Activated CD4-positive, alpha-beta T cell treated with anti-CD3 and anti-CD28 coated beads, Interleukin-2, amount 50 U/mL, for 16 hours (primary cell): ENCODE results near the gene C22orf42.
A peak's percentile ranks its signal among the peaks of the same experiment; 100 is the strongest.
"Not testable (repeated sequence)": the region's sequence is repeated elsewhere in the genome, so short reads cannot be mapped to it uniquely, and the experiment has no call there.

Experiments
- DNase-seq: peaks from one replicate; pipeline ENCODE4 v3.0.0-alpha.2; 2020

Gene C22orf42, protein sequence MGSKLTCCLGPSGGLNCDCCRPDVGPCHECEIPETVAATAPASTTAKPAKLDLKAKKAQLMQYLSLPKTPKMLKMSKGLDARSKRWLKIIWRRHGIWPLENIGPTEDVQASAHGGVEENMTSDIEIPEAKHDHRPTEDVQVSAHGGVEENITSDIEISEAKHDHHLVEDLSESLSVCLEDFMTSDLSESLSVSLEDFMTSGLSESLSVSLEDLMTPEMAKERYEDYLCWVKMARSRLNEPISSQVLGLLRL

GRCh38 chr22:32158712-32159533 is at the start of gene C22orf42:
Gene C22orf42 (minus strand): TSS chr22:32159303. CDS start chr22:32159215, 88 bp downstream.
- DNase-seq: no peak

GRCh38 chr22:32208681-32209080 is 49.6 kb upstream of the C22orf42 start:
- DNase-seq: no peak

DNA sequence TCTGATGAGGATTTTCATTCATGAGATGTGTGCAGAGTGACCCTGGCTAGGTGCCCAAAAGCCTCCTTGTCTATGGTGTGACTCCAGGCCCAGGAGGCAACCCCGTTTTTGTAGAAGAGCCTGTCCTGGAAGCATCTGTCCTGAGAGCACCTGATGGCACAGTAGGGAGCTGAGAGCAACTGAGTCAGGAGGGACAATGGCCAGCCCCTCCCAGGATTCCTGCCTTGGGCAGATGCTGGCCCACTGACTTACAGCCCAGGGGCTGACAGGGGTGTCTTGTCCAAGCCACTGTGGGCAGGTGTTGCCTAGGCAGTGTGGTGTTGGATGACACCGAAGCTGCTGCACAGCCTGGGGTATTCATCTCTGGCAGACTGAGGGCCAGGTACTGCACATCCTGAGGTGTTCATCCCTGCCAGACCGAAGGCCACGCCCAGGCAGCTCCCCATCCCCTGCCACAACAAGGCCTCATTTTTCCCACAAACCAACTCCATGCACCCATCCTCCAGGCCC is 48.9 kb upstream of the C22orf42 start:
- DNase-seq: no peak

- peak; percentile 51 for DNase-seq
Observed at GRCh38 chr22:32206774-32207758, 48.0 kb upstream of the C22orf42 start.

GRCh38 chr22:32205974-32206773 is 47.1 kb upstream of the C22orf42 start:
- DNase-seq: no peak

DNA sequence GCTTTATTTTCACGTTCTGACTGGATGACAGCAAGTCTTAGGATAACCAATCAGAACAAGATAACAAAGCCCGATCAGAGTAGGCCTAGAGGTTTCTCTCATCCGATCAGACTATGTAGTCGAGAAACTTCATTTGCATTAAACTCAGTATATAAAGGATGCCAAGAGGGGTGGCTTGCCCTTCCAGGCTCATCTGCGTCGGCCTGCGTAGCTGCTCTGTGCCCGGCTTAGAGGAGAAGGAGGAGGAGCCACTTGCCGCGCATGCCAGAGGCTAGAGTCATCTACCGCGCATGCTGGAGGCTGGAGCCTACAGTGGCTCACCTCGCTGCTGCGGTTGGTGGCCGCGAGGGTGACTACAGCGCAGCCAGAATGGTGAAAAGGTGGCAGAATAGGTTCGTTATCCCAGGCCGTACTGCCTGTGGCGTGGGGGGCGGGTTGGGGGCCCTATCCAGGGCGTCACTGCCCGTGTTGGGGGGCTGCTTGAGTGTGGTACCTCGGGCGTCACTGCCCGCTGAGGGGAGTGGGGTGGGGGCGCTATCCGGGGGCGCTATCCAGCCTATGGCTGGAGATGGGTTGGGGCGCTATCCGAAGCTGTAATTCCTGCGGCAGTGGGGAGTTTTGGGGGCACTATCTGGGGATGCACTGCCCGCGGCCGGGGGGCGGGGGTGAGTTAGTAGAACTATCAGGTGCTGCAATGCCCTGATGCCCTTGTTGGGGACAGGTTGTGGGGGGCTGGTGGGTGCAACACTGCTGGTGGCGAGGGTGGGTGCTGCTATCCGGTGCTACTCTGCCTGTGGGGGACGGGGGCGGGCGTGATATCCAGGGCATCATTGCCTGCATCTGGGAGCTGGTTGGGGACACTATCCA is 46.0 kb upstream of the C22orf42 start, which contains the start of gene RFPL2:
RFPL2 (minus strand) TSS at position 218 of the 867 bp plus-strand sequence. CDS start 2,622 bp downstream, outside the sequence.
- DNase-seq: peak; percentile 31

DNA sequence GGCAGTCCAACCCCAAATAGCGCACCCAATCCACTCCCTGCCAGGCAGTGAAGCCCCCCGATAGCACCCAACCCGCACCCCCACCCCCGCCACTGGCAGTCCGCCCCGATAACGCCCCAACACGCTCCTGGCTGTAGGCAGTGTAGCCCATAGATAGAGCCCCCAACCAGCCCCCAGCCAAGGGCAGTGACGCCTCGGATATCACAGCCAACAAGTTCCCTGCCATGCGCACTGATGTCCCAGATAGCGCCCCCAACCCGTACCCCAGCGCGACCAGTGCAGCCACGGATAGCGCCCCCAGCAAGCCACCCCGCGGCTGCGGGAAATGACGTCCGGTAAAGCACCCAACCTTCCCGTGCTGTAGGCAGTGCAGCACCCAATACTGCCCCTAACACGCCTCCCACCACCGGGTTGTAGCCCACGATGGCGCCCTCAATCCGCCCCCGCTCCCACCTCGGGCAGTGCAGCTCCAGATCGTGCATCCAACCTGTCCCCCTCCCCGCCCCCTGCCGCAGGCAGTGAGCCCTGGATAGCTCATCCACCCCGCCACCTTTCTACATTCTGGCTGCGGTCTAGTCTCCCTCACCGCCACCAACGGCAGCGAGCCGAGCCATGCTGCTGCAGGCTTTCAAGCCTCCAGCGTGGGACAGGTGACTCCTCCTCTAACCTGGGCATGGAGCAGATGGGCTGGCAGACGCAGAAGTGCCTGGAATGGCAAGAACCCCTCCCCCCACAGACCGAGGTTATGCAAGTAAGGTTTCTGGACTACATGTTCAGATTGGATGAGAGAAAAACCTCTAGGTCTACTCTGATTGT is 45.1 kb upstream of the C22orf42 start:
- no peak for DNase-seq

DNA sequence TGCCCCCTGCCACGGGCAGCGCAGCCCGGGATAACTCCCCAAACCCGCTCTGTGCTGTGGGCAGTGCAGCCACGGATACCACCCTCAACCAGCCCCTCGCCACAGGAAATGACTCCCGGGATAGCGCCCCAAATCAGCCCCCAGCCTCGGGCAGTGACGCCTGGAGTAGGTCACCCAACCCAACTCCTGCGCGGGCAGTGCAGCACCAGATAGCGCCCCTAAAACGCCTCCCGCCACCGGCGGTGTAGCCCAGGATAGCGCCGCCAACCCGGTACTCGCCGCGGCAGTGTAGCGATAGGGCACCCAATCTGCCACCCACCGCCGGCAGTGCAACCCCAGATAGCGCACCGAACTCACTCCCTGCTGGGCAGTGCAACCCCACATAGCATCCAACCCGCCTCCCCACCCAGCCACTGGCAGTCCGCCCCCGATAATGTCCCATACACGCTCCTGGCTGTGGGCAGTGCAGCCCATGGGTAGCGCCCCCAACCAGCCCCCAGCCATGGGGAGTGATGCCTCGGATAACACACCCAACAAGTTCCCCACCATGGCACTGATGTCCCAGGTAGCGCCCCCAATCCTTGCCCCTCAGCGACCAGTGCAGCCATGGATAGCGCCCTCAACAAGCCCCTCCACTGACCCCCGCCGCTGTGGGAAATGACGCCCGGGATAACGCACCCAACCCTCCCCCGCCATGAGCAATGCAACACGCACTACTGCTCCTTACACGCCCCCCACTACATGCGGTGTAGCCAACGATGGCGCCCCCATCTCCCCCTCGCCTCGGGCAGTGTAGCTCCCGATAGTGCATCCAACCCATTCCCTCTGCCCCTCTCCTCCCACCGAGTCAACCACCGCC is 44.3 kb upstream of the C22orf42 start:
- DNase-seq: no peak

DNA sequence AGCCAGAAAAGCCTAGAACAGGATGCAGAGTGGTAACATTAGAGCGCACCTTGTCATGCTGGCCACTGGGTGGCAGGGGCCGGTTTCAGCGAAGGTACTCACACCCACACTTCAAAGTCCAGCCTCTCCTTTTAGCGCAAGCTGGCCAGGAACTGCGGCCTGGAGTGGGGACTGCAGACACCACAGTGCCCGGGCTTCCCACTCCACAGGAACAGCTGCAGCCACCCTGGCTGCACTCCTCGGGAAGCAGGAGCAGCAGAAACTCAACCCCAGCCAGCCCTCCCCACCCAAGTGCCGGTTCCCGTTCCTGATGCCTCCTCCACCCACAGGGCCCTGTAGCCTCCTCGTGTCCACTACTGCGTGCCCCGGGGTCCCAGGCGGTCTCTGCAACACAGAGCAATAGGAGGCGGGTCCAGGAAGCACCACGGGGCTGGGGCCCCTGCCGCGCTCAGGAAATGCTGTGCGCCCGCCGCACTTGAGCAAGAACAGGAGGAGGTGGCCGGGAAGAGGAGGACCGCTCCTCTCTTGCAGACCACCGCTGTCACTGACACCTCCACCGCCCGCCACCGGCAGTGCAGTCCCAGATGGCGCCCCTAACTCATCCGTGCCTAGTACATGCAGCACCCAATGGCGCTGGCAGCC is 43.6 kb upstream of the C22orf42 start:
- DNase-seq: peak; percentile 38

GRCh38 chr22:32202161-32202538 is 43.0 kb upstream of the C22orf42 start:
- no peak for DNase-seq

- DNase-seq: peak; percentile 16
Observed at GRCh38 chr22:32200752-32201151, 41.6 kb upstream of the C22orf42 start.

GRCh38 chr22:32199961-32200360 is 40.9 kb upstream of the C22orf42 start:
- no peak for DNase-seq

- DNase-seq: no peak
Observed at GRCh38 chr22:32199341-32199740, 40.2 kb upstream of the C22orf42 start.

DNA sequence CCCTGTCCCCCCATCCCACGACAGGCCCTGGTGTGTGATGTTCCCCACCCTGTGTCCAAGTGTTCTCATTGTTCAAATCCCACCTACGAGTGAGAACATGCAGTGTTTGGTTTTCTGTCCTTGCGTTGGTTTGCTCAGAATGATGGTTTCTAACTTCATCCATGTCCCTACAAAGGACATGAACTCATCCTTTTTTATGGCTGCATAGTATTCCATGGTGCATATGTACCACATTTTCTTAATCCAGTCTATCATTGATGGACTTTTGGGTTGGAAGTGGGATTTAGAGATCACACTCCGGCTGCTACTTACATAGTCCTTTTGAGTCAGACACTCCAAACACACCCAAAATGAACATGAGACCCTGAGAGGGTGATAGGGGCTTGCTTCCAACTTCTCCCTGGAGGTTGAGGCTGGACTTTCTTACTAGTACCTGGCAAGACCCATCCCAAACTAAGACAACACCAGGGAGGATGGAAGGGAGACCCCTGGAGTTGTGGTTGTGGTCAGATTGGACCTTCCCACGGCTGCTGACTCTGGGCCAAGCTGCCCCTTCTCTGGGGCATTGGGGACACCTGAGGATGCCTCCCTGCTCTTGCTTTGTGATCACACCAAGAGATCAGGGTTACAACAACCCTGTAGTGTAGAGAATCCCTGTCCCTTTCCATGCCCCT is 38.6 kb upstream of the C22orf42 start:
- DNase-seq: not testable (repeated sequence)

DNA sequence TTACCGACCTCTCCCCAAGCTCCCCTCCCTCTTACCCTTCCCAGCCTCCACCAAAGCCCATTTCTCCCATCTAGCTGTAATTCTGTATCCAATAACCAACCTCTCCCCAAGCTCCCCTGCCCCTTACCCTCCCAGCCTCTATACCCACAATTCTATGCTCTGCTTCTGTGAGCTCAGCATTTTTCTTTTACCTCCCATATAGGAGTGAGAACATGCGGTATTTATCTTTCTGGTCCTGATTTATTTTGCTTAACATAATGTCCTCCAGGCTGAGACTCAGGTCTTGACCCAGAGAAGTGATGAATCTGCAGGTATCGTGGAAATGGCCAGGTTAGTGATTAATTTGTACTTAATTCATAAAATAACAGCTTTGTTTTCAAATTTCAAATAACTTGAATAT is 36.8 kb upstream of the C22orf42 start:
- DNase-seq: not testable (repeated sequence)

- not testable (repeated sequence) for DNase-seq
Observed at GRCh38 chr22:32193346-32193745, 34.2 kb upstream of the C22orf42 start.

DNA sequence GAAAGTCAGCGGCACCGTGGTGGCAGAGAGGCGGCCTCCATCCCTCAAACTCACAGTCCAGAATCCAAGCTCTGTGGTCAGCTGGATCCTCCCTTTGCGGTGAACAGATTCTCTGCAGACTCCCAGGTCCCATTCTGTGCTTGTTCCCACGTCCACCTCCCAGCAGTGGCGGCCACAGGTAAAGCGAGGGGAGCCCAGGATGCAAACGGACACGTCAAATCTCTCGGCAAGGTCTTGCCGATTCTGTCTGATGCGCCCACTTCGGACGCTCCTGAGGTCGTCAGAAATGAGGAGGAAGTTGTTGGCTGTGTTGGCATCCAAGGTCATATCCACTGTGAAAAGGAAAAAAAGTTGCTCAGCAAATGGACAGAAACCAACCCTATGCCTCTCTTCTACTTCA is 31.9 kb upstream of the C22orf42 start:
- DNase-seq: not testable (repeated sequence)

- no peak for DNase-seq
Observed at GRCh38 chr22:32185821-32186220, 26.7 kb upstream of the C22orf42 start.
